Stimulated activated CD8-positive, alpha-beta memory T cell treated with anti-CD3 and anti-CD28 coated beads, Interleukin-15, amount 100 ng/mL, for 4 hours (primary cell): Measurements from ENCODE around the gene HERC6.
"Not testable (repeated sequence)": the region's sequence is repeated elsewhere in the genome, so short reads cannot be mapped to it uniquely, and the experiment has no call there.

ENCODE experiments used
- DNase-seq, 2 donors: peaks; one replicate each; pipeline ENCODE4 v3.0.0-alpha.2; 2020; ENCODE audit warnings: low read depth in 2 of 2

HERC6 gene

DNA sequence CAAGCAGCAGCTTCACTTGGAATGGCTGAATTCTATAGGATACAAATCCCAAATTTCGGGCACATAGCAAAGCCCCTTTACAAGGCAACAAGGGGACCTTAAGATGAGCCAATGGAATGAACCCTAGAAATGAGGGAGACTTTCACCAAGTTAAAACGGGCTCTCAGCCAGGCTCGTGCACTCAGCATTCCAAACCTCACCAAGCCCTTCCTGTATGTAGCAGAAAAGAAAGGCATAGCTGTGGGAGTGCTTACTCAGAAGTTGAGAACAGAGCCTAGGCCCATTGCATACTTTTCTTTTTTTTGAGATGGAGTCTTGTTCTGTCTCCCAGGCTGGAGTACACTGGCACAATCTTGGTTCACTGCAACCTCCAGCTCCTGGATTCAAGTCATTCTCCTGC is 67.5 kb downstream of the HERC6 start:
- no peak for DNase-seq

DNA sequence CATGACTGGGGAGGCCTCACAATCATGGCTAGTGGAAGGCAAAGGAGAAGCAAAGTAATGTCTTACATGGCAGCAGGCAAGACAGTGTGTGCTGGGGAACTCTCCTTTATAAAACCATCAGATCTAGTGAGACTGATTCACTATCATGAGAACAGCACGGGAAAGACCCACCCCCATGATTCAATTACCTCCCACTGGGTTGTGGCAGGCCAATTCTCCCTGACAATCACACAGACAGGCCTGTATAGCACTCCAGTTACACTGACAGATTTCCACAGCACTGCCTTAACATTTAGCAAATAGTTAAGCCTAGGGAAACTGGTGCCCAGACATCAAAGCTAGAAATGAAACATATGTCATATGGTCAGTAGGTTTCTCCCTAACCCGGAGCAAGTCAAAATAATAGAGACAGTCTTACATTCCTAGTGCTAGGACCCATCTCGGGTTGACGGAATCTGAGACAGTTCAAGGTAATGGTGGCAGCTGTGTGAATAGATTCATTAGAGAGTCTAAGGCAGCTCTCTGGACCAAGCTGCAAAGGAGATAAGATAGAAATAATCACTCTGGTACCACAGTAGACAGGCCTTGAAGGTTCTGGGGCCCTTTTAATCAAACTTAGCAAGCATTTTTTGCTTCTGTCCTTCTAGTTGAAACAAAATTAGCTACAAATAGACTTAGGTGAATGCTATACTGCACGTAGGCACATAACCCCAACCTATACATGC is 68.9 kb downstream of the HERC6 start:
- DNase-seq: no peak

DNA sequence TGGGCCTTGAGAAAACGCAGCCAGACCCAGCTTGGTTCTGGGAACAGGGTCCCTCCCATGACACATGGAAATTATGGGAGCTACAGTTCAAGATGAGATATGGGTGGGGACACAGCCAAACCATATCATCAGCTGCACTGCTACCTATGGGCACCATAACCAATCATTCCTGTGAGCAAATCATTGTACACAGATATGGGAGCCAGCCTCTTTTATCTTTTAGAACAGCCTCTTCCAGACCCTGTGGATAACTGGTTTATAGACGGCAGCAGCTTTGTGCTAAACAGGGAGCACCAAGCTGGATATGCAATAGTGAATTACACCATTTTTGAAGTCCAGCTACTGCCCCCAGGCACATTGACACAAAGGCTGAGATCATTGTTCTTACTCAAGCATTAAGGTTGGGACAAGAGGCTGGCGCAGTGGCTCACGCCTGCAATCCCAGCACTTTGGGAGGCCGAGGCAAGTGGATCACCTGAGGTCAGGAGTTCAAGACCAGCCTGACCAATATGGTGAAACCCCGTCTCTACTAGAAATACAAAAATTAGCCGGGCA is 69.6 kb downstream of the HERC6 start:
- not testable (repeated sequence) for DNase-seq

DNA sequence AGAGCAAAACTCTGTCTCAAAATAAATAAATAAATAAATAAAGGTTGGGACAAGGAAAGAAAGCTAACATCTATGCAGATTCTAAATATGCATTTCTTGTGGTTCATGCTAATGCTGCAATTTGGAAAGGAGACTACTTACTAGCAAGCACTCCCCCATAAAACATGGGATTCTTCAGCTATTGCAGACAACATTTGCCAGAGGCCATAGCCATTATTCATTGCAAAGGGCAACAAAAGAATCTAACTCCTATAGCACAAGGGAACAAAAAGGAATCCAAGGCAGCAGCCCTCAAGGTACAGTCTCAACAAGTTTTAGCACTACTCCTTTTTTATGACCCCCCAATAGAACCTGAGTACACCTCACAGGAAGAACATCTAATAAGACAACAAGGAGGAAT is 70.2 kb downstream of the HERC6 start:
- DNase-seq: no peak

DNA sequence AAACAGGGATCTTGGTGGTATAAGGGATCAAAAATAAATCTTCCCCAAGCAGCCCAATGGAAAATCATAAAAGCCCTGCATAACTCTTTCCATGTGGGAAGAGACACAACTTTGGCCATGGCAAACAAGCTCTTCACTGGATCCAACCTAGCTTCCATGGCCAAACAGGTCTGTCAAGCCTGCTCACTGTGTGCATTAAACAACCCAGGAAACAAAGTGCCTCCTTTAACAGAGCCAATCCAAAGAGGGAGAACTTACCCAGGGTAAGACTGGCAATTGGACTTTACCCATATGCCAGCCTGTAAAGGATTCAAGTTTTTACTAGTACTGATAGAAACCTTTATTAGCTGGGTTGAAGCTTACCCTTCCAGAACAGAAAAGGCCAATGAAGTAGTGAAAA is 70.6 kb downstream of the HERC6 start:
- DNase-seq: no peak

DNA sequence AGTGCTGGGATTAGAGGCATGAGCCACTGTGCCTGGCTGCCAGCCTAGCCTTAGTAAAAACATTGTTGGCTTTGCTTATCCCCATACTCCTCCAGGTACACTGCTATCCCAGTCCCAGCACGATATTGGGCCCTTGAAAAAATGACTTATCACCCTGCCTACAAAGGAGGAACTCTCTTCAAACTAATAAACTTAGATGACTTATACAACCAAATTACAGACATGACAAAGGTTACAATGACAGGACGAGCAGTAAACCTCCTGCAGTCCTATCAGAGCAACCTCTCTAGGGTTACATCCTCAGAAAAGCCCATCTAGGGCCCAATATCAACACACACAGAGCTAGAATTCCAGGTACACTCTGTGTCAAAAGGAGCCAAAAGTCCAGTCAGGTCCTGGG is 72.6 kb downstream of the HERC6 start:
- no peak for DNase-seq

DNA sequence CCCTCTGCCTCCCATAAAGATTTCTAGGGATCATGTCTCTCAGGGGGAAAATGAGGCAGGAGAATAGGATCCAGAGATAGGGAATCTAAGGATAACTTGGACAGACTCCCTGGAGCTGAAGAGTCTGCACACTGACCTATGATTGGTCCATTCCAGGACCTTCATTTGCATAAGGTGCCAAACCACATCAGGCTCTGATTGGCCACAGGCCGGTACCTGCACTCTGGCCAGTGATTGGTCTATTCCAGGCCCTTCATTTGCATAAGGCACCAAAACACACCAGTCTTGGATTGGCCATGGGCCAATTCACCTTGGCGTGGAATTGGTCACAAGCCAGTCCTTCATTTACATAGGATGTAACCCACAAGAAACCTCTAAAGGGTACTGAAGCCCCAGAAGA is 74.3 kb downstream of the HERC6 start:
- no peak for DNase-seq

DNA sequence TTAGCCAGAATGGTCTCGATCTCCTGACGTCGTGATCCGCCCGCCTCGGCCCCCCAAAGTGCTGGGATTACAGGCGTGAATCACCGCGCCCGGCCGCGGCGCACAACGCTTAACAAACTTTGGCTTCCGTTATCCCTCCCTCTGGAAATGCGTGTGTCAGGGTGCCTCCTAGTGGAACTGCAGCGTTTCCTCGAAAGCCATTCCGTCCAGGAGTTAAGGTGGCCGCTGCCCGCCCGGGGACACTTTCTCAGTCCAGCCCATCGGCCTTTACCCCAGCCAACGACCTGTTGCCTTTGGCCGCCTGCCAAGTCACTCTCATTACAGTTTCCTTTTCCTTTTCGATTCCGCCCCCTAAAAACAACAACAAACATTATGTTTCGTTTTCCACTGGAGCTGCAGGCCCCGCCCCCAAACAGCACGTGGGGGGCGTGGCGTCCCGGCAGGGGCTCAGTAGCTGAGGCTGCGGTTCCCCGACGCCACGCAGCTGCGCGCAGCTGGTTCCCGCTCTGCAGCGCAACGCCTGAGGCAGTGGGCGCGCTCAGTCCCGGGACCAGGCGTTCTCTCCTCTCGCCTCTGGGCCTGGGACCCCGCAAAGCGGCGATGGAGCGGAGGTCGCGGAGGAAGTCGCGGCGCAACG is 78.1 kb downstream of the HERC6 start, which contains the start of gene HERC5:
TSS of gene HERC5 (plus strand) at position 450 of the 637 bp plus-strand sequence. CDS start at position 601, 151 bp downstream.
- peak; percentile 77 to 81 for DNase-seq

DNA sequence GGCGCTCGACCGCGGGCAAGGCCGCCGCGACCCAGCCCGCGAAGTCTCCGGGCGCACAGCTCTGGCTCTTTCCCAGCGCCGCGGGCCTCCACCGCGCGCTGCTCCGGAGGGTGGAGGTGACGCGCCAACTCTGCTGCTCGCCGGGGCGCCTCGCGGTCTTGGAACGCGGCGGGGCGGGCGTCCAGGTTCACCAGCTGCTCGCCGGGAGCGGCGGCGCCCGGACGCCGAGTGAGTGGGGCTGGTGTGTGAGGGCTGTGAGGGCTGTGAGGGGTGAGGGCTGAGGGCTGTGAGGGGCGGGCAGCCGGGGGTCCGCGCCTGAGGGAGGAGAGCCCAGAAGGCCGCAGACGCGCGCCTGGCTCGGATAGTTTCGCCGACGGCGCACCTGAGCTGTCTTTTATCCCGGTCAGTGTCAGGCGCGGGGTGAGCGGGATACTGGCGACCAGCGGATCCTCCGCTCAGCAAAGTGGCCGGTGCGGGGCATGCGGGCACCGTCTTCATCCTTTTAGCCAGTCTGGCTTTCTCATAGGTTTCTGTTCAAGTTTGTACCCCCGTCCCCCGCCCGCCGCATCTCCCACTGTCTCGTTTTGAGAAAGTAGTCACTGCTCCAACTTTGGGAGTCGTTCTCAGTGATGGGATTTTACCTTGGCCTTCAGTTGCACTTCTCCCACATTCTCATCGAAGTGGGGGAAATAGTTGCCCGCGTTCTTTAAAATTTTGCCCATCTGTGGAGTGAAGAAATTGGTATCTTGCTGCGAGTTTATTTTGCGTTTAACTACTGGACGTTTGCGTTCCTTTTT is 78.9 kb downstream of the HERC6 start:
- no peak for DNase-seq

DNA sequence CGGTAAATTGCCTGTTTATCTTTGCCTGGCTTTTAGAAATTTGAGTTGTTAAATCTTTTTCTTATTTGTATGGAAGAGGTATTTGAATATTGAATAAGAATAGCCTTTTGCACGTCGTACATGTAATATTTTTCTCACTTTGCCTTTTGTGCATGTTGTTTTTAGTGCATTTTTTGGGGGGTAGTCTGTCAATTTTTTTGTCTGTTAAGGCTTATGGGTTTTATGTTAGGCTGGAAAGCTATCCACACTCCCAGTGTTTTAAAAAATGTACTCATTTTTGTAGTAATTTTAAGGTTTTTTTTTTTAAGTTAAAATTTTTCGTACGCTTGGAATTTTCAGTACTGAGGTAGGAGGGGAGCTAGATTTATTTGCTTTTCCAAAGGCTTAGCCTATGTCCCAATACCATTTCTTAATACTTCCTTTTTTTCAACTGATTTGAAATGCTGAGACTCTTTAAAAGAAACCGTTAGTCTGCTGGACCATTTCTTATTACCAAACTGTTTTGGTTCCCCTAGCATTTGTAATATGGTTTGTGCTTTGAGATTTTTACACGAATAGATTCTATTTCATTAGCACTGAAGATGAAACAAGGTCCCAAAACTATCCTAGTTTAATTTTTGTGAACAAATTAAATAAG is 79.6 kb downstream of the HERC6 start:
- DNase-seq: no peak

DNA sequence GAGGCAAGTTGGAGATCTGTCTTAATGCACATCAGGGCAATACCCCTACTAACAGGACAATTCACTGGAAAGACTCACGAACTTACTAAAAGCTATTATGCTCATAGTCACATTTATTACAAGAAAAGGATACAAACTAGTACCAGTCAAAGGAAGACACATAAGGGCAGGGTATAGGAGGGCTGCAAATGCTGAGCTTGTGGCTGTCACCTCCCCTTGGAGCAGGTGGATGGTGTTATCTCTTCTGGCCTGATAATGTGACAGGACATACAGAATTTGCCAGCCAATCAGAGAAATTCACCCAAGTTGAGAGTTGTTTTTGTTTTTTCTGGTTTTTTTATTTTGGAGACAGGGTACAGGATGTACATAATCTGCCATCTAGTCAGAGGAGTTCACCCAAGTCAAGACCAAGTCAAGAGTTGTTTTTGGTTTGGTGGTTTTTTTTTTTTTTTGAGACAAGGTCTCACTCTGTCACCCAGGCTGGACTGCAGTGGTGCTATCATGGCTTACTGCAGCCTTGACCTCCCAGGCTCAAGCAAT is 87.1 kb downstream of the HERC6 start:
- no peak for DNase-seq

DNA sequence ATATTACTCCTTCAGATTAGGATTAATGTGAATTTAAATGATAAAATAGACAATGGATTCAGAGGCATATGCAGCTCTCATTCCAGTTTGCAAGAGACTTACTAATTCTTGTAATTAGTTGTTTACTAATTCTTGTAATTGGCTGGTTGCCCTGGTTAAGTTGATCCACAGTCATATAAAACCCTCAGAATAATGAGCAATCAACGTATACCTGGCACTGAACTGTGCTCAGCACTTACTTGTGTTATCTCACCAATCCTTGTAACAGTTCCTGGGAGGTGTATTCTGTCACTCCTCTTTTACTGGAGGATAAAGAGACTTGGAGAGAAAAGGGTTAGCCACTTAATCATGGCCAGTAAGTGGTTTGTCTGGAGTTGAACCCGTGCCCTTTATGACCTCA is 88.7 kb downstream of the HERC6 start:
- no peak for DNase-seq

DNA sequence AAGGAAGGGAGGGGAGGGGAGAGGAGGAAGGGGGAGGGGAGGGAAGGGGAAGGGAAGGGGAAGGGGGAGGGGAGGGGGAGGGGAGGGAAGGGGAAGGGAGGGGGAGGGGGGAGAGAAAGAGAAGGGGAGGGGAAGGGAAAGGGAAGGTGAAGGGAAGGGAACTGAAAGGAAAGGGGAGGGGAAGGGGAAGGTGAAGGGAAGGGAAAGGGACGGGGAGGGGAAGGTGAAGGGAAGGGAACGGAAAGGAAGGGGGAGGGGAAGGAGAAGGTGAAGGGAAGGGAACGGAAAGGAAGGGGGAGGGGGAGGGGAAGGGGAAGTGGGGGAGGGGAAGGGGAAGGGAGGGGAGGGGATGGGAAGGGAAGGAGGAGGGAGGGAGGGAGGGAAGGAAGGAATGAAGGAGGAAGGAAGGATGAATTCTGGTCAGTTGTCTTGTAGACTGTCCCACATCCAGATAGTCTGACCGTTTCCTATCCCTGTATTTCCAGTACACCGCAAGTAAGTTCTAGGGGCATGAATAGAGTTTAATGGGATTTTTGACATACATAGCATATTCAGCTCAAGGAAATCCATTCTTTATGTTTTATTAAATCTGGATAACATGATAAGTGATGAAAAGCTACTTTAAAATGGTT is 98.7 kb downstream of the HERC6 start:
- DNase-seq: no peak

DNA sequence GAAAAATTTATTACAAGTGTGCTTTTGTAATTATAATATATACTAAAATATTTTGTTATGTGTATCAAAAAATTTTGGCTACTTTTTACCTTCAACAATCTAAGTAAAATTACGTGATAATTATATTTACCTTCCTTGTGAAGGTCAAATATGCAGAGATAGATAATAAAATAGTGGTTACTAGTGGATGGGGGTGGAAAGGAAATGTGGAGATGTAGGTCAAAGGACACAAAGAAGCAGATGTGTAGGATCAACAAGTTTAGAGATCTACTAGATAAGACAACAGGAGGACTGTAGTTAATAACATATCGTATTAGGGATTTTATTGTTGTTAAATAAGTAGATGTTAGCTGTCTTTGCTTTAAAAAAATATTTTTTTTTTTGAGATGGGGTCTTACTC is 99.6 kb downstream of the HERC6 start:
- DNase-seq: no peak

DNA sequence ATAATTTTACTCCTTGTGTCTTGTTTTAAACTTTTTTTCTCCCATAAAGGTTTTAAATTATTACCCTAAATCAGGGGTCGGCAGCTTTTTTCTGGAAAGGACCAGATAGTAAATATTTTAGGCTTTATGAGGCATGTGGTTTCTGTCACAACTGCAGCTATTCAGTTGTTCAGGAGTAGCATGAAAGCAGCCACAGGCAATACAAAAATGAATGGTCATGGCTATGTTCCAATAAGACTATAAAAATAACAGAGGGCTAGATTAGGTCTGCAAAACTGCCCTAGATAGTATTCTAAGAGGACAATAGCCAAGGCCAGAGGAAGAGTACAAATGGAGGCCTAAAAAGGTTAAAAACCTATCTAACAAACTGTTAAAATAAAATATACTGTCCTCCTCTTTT is 102.9 kb downstream of the HERC6 start:
- no peak for DNase-seq

DNA sequence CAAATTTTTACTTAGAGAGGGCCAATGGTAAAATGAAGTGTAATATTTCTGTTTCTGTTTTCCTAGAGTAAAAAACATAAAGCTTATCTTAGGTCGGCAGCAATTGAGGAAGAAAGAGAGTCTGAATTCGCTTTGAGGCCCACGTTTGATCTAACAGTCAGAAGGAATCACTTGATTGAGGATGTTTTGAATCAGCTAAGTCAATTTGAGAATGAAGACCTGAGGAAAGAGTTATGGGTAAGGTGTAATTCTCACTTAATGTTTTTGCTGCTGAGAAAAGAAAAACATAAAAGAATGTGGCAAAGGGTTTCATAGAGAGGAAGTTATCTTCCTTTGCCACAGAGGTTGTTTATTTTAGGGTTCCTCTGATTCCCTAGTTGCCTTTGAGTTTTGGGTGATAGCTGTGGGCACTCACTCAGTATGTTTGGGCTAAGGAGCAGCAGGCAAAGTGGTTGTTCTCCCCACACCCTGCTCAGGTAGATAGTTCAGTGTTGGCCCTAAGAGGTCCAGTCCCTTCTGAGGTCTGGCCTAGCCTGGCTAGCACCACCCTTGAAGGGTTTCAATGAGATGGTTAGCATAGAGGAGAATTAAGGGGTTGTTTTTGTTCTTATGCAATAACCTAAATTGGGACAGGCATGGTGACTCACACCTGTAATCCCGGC is 110.6 kb downstream of the HERC6 start:
- DNase-seq: no peak
